Lower lobe of right lung (tissue), 2 donors: ENCODE measurements around the gene LPO. TPM values are rescaled to one million over a fixed set of nuclear protein-coding genes. Genes with fewer than 3 reads are reported as not detected.

Experiments used
- ATAC-seq, 2 donors: fragments of 200-7000 bp; cut with Tn5 transposase; one replicate each; pipeline ENCODE4 v1.9.1; 2020 to 2022; ENCODE audit warnings: mild to moderate bottlenecking in 2 of 2, moderate library complexity in 2 of 2
- DNase-seq: peaks from one replicate; pipeline ENCODE4 v3.0.0-alpha.2; 2020
- H3K27ac ChIP-seq: fragments of 200-600 bp; one replicate; pipeline ENCODE4 v1.8.0; 2022
- H3K27me3 ChIP-seq: fragments of 200-600 bp; one replicate; pipeline ENCODE4 v1.8.0; 2022; ENCODE audit warnings: low read depth
- H3K36me3 ChIP-seq: fragments of 200-600 bp; one replicate; pipeline ENCODE4 v1.8.0; 2022; ENCODE audit warnings: mild to moderate bottlenecking
- H3K4me1 ChIP-seq: fragments of 200-600 bp; one replicate; pipeline ENCODE4 v1.8.0; 2022
- H3K4me3 ChIP-seq: fragments of 200-600 bp; one replicate; pipeline ENCODE4 v1.8.0; 2022; ENCODE audit warnings: mild to moderate bottlenecking
- H3K9me3 ChIP-seq: fragments of 200-600 bp; one replicate; pipeline ENCODE4 v1.8.0; 2022
- CTCF ChIP-seq: fragments of 200-600 bp; IDR thresholded peaks from one replicate; pipeline ENCODE4 v1.8.0; 2022; ENCODE audit warnings: antibody characterized with exemption, mild to moderate bottlenecking
- intact Hi-C: fragments of 100-400 bp; cut with DNase I; formaldehyde crosslinking; loops from one replicate; pipeline ENCODE4 v1.11.0; 2022
- total RNA-seq: library from RNA; stranded (reverse); fragmentation: NEBNext Ultra II Directional; extraction: Animal tissue kit (Norgen Biotek cat#: 25700); gene quantifications from one replicate; pipeline ENCODE4 v1.2.1, GENCODE V29; 2021
- donor health status: DM: no; HTN: yes; CAD: no; lungs with severe emphysema.

Gene LPO
- total RNA-seq, 1 donor from 2014 or later, result not detected

DNA sequence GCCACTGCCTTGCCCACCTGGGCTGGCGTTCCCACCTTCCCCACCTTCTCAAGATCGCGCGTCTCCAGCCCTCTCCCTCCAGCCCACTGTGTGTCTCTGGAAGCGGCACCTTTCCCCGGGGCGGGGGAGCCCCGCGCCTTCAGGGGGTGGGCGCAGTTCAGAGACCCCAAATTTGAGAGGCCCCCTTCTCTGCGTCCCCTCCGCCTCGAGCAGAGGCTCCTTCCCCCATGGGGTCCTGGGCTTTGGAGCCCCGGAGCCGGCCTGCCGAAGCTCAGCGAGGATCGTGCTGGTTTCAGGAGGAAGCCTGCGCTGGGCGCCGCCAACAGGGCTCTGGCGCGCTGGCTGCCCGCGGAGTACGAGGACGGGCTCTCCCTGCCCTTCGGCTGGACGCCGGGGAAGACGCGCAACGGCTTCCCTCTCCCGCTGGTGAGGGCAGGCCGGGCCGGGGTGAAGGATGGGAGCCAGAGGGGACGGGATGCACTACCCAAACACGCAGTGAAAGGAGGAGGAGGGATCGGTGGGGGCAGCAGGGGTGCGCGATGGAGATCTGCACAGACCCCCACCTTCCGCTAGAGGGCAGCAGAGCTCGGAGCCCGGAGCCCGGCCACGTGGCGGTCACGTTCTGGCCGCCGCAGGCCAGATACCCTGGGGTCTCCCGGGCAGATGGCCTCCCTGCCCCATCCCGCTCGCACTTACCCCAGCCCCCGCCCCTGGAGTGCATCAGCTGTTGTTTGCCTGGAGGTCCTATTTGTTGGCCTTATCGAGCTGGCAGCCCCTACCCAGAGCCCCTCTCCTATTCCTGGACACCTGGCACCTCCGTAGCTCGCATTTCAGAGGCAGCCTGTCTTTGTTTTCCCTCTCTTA is 11.1 kb downstream of the LPO start:
- Histone ChIP-seq H3K4me1 (peaks cover 11% of the 10 kb centered on the region), H3K9me3 (no peaks in the 10 kb centered on the region), H3K4me3 (peak overlapping the region; percentile 56), H3K27me3 (peaks cover 20% of the 10 kb centered on the region), H3K36me3 (no peaks in the 10 kb centered on the region), H3K27ac (no peak overlapping the region)
- peak; percentile 97 for TF ChIP-seq CTCF
- DNase-seq (peak; percentile 80), ATAC-seq (peak; percentile 94)
- intact Hi-C loops, result no loop called here

DNA sequence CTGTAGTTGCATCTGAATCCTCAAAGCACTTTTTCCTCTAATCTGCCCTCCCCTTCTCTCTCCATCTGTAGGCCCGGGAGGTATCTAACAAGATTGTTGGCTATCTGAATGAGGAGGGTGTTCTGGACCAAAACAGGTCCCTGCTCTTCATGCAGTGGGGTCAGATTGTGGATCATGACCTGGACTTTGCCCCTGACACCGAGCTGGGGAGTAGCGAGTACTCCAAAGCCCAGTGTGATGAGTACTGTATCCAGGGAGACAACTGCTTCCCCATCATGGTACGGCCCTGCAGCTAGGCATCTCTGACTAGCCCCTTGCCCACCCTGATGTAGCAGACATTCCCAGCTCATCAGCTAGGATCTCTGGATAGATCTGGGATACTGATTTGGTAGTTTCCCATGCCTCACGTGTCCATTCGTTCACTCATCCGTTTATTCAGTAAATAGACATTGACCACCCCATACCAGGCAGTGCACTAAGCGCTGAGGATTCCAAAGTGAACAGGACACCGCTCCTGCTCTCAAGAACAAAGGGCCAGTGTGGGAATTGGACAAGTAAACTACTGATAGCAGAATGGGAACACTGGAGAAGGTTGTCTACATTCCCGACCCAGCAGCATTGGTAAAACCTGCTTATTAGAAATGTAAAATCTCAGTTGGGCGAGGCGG is 12.1 kb downstream of the LPO start:
- ATAC-seq (no peak), DNase-seq (no peak)
- H3K36me3 ChIP-seq, result no peaks in the 10 kb centered on the region
- intact Hi-C loops, result no loop called here
- H3K27me3 ChIP-seq, result peaks cover 21% of the 10 kb centered on the region
- H3K4me3 ChIP-seq, result no peak overlapping the region
- no peak overlapping the region for H3K27ac ChIP-seq
- no peak for TF ChIP-seq CTCF
- H3K4me1 ChIP-seq, result peaks cover 11% of the 10 kb centered on the region
- no peaks in the 10 kb centered on the region for H3K9me3 ChIP-seq

- H3K27ac ChIP-seq, result no peak overlapping the region
- H3K4me3 ChIP-seq, result no peak overlapping the region
- DNase-seq, result no peak
- H3K9me3 ChIP-seq, result no peaks in the 10 kb centered on the region
- H3K27me3 ChIP-seq, result peaks cover 22% of the 10 kb centered on the region
- peaks cover 11% of the 10 kb centered on the region for H3K4me1 ChIP-seq
- no peaks in the 10 kb centered on the region for H3K36me3 ChIP-seq
- ATAC-seq, result no peak
- intact Hi-C loops, result no loop called here
- TF ChIP-seq CTCF, result no peak
Measured at GRCh38 chr17:58252141-58252540, 13.8 kb downstream of the LPO start.

GRCh38 chr17:58253082-58253481 is 14.7 kb downstream of the LPO start:
- Histone ChIP-seq H3K27ac (no peak overlapping the region), H3K4me3 (no peak overlapping the region), H3K27me3 (peaks cover 22% of the 10 kb centered on the region), H3K9me3 (no peaks in the 10 kb centered on the region), H3K4me1 (peaks cover 11% of the 10 kb centered on the region), H3K36me3 (no peaks in the 10 kb centered on the region)
- TF ChIP-seq CTCF, result no peak
- ATAC-seq (no peak), DNase-seq (no peak)
- intact Hi-C loops, result no loop called here

DNA sequence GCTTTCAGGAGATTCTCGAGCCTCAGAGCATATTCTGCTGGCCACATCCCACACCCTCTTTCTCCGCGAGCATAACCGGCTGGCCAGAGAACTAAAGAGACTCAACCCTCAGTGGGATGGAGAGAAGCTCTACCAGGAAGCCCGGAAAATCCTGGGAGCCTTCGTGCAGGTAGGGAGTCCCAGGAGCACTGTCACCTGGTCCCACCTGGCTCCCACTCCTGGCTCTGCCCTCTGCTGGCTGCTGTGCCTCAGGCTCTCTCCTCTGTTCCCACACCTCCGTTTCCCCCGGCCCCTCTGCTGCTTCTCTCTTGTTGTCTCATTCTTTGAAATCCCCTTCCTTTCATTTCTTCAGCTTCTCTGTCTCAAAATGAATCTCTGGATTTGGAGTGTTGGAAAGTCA is 16.4 kb downstream of the LPO start:
- H3K4me3 ChIP-seq, result no peak overlapping the region

More for the DNA sequence above, 16.4 kb downstream of the LPO start:
- Histone ChIP-seq H3K27me3 (peaks cover 16% of the 10 kb centered on the region), H3K27ac (no peak overlapping the region), H3K36me3 (no peaks in the 10 kb centered on the region), H3K9me3 (no peaks in the 10 kb centered on the region), H3K4me1 (peaks cover 1% of the 10 kb centered on the region)
- no peak for ATAC-seq
- no peak for TF ChIP-seq CTCF
- no peak for DNase-seq
- intact Hi-C loops, result no loop called here
